A549 (cell line): ENCODE results near the gene APLP2. TPM values are rescaled to one million over a fixed set of nuclear protein-coding genes. Genes with fewer than 3 reads are reported as not detected.
A peak's percentile ranks its signal among the peaks of the same experiment; 100 is the strongest.

Experiments
- ATAC-seq, 2 experiments: fragments of 200-7000 bp in 1 of 2; fragments of >200 bp in 1 of 2; cut with Nextera tagmentation in 1 of 2; cut with Tn5 transposase in 1 of 2; 3 replicates each; pipeline versions ENCODE4 v1.8.0 to v1.9.1; 2018 to 2020; ENCODE audit warnings: mild to moderate bottlenecking in 1 of 2, moderate library complexity in 1 of 2
- CTCF ChIA-PET: fragments of 300-600 bp; sonication (Branson Sonifier 250); formaldehyde crosslinking; extraction: SDS; loops from one replicate; lab custom pipeline; 2021; ENCODE audit warnings: antibody characterized with exemption, inconsistent platforms; lab: Yijun Ruan, JAX
- POLR2A ChIA-PET: fragments of 350-600 bp; formaldehyde crosslinking; extraction: SDS; loops from one replicate; lab custom pipeline; 2021; ENCODE audit warnings: antibody characterized with exemption, inconsistent platforms; lab: Yijun Ruan, JAX
- DNase-seq, 2 experiments: peaks; one replicate each; pipeline versions ENCODE4 v3.0.0 to v3.0.0-alpha.2; 2011 to 2016; ENCODE audit warnings: low read depth in 1 of 2, low spot score in 1 of 2
- FAIRE-seq: peaks from 2 replicates; lab custom pipeline; 2011; peaks lifted over from hg19 to GRCh38; lab: Jason Lieb, UNC
- H3K27ac ChIP-seq, 2 experiments: fragments of >200 bp; sonication (Bioruptor Twin); formaldehyde crosslinking; 3 replicates each; pipeline ENCODE4 v1.5.1; 2016 to 2017
- H3K4me1 ChIP-seq: fragments of >200 bp; sonication (Bioruptor Twin); formaldehyde crosslinking; 3 replicates; pipeline ENCODE4 v1.6.1; 2016
- H3K4me2 ChIP-seq: fragments of >200 bp; sonication (Bioruptor Twin); formaldehyde crosslinking; 3 replicates; pipeline ENCODE4 v1.6.1; 2016
- H3K4me3 ChIP-seq: fragments of >200 bp; sonication (Bioruptor Twin); formaldehyde crosslinking; 3 replicates; pipeline ENCODE4 v1.5.1; 2016
- H3K9me3 ChIP-seq: fragments of >200 bp; sonication (Bioruptor Twin); formaldehyde crosslinking; 3 replicates; pipeline ENCODE4 v1.6.1; 2016
- CBX2 ChIP-seq: fragments of 200-600 bp; sonication (generic); IDR thresholded peaks from 2 replicates; pipeline ENCODE4 v1.6.1; 2016; ENCODE audit warnings: low read depth, mild to moderate bottlenecking, borderline replicate concordance
- CHD4 ChIP-seq: fragments of 200-600 bp; sonication (generic); IDR thresholded peaks from 2 replicates; pipeline ENCODE4 v1.6.1; 2016; ENCODE audit warnings: antibody characterized with exemption, mild to moderate bottlenecking, borderline replicate concordance
- E2F6 ChIP-seq: IDR thresholded peaks from 2 replicates; pipeline ENCODE4 v1.6.1; 2012; ENCODE audit warnings: low read depth, borderline replicate concordance
- FOSL2 ChIP-seq, 2 experiments: fragments of 450-650 bp in 1 of 2; fragments of >200 bp in 1 of 2; sonication (Bioruptor Twin) in 1 of 2; formaldehyde crosslinking; IDR thresholded peaks; 2 replicates each; pipeline versions ENCODE4 v1.5.0 to v1.6.1; 2016 to 2020; ENCODE audit warnings: mild to moderate bottlenecking in 1 of 2, moderate library complexity in 1 of 2
- FOXS1 ChIP-seq: fragments of 250-450 bp; sonication (Bioruptor Pico); IDR thresholded peaks from 2 replicates; pipeline ENCODE4 v1.5.0; 2020; ENCODE audit warnings: mild to moderate bottlenecking, moderate library complexity
- HES2 ChIP-seq: fragments of >200 bp; sonication (Bioruptor Twin); formaldehyde crosslinking; IDR thresholded peaks from 2 replicates; pipeline ENCODE4 v1.6.1; 2016
- HEYL ChIP-seq: fragments of 250-450 bp; sonication (Bioruptor Pico); IDR thresholded peaks from 2 replicates; pipeline ENCODE4 v1.8.0; 2021; ENCODE audit warnings: mild to moderate bottlenecking, moderate library complexity
- JUNB ChIP-seq: fragments of >200 bp; sonication (Bioruptor Twin); formaldehyde crosslinking; IDR thresholded peaks from 2 replicates; pipeline ENCODE4 v1.6.1; 2016
- KDM1A ChIP-seq: fragments of 200-600 bp; sonication (generic); IDR thresholded peaks from 2 replicates; pipeline ENCODE4 v1.6.1; 2016; ENCODE audit warnings: low read depth, mild to moderate bottlenecking
- KDM5A ChIP-seq: fragments of 200-600 bp; sonication (generic); IDR thresholded peaks from 2 replicates; pipeline ENCODE4 v1.6.1; 2016; ENCODE audit warnings: antibody characterized with exemption, mild to moderate bottlenecking
- MAFK ChIP-seq: fragments of 450-650 bp; IDR thresholded peaks from 2 replicates; pipeline ENCODE4 v1.6.1; 2014; ENCODE audit not compliant: partially characterized antibody
- NR3C1 ChIP-seq: fragments of >200 bp; sonication (Bioruptor Twin); formaldehyde crosslinking; IDR thresholded peaks from 3 replicates; pipeline ENCODE4 v1.6.1; 2017
- PBX3 ChIP-seq: IDR thresholded peaks from 2 replicates; pipeline ENCODE4 v1.6.1; 2012
- POLR2A ChIP-seq: IDR thresholded peaks from 2 replicates; pipeline ENCODE4 v1.6.1; 2012; ENCODE audit warnings: mild to moderate bottlenecking, low read length
- POLR2AphosphoS2 ChIP-seq: conservative IDR thresholded peaks from 2 replicates; pipeline ENCODE4 v1.6.1; 2012; ENCODE audit warnings: low read length, improper control_type of control experiment, inconsistent platforms
- REST ChIP-seq: fragments of 200-600 bp; sonication (generic); IDR thresholded peaks from 2 replicates; pipeline ENCODE4 v1.6.1; 2016; ENCODE audit warnings: antibody characterized with exemption, mild to moderate bottlenecking, moderate library complexity
- RFX5 ChIP-seq: fragments of 450-650 bp; IDR thresholded peaks from 2 replicates; pipeline ENCODE4 v1.7.1; 2014; ENCODE audit warnings: antibody characterized with exemption, mild to moderate bottlenecking, moderate library complexity
- SREBF2 ChIP-seq: fragments of 450-650 bp; IDR thresholded peaks from 2 replicates; pipeline ENCODE4 v1.6.1; 2014; ENCODE audit warnings: mild to moderate bottlenecking, moderate library complexity
- ZSCAN20 ChIP-seq: fragments of 250-450 bp; sonication (Bioruptor Pico); IDR thresholded peaks from 2 replicates; pipeline ENCODE4 v1.8.0; 2022; ENCODE audit warnings: mild to moderate bottlenecking, moderate library complexity
- WGBS: methylation state at CpG from one replicate; pipeline ENCODE4 v1.1.6; 2017; ENCODE audit errors: missing lambda C conversion rate; 5-methylcytosine and 5-hydroxymethylcytosine counted together
- polyA plus RNA-seq, 4 experiments: library from polyadenylated mRNA; depleted of rRNA in 3 of 4; stranded (reverse); fragments of >200 nt; fragmentation: RNase III in 1 of 4; extraction: RNeasy Plus Mini Kit Qiagen cat#74134 plus additional on column Dnase treatment in 1 of 4; gene quantifications; 2 replicates in 3 of 4; 3 replicates in 1 of 4; pipeline ENCODE4 v1.2.3, GENCODE V29; 2011 to 2017
- TF ChIP-seq, protein P1 (sequence below): fragments of 250-450 bp; sonication (Bioruptor Pico); IDR thresholded peaks from 2 replicates; pipeline ENCODE4 v1.5.0; 2020; ENCODE audit warnings: low read depth, mild to moderate bottlenecking, moderate library complexity
- TF ChIP-seq, protein P2 (sequence below): fragments of 150-350 bp; IDR thresholded peaks from 2 replicates; pipeline ENCODE4 v1.6.1; 2014; ENCODE audit warnings: low read depth, mild to moderate bottlenecking, low read length

Gene APLP2
- polyA plus RNA-seq, 2 of the 4 experiments (the other 2 are of a cell fraction): 166 to 203 TPM

- Histone ChIP-seq H3K27ac (peak overlapping the region; percentile 56 to 84), H3K4me3 (no peak overlapping the region), H3K4me2 (peak overlapping the region; percentile 64), H3K9me3 (no peaks in the 10 kb centered on the region), H3K4me1 (peaks cover 21% of the 10 kb centered on the region)
- DNase-seq (peak; percentile 27 to 46), ATAC-seq (peak; percentile 77 to 89), FAIRE-seq (no peak)
- ChIA-PET CTCF (interaction anchor here (0.6 kb wide), 1 partner anchor 9 kb away, joined by 3 read pairs; no protein-coding TSS in a partner anchor), POLR2A (no interaction called here)
- WGBS: 54% methylated on average over 11 of the region's 11 CpGs
- TF ChIP-seq FOSL2 (IDR thresholded peaks at IDR 0.05) (0 out of 2 replicates have a peak, but pooled peaks have one; percentile 21), FOSL2 (CRISPR knock-in tag; IDR thresholded peaks at IDR 0.05) (peak; percentile 37; the same call in 1 of the 2 replicates), MAFK (peak; percentile 39), KDM1A (no peak)
- TF ChIP-seq, protein P1, sequence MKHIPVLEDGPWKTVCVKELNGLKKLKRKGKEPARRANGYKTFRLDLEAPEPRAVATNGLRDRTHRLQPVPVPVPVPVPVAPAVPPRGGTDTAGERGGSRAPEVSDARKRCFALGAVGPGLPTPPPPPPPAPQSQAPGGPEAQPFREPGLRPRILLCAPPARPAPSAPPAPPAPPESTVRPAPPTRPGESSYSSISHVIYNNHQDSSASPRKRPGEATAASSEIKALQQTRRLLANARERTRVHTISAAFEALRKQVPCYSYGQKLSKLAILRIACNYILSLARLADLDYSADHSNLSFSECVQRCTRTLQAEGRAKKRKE (CRISPR knock-in tag): no peak
These were observed 111.9 kb downstream of the APLP2 start for GRCh38 chr11:130181295-130182272.

GRCh38 chr11:130183878-130184610, 114.3 kb downstream of the APLP2 start:
- 84% methylated on average over 11 of the region's 11 CpGs for WGBS
- no peaks in the 10 kb centered on the region for H3K9me3 ChIP-seq
- DNase-seq (no peak), FAIRE-seq (no peak), ATAC-seq (no peak)
- no peak for TF ChIP-seq CBX2
- no peak for TF ChIP-seq HEYL
- no peak for TF ChIP-seq HES2
- no peak for TF ChIP-seq PBX3
- no peak for TF ChIP-seq SREBF2
- no peak for TF ChIP-seq REST
- no peak for TF ChIP-seq KDM5A
- TF ChIP-seq CHD4: no peak
- H3K4me3 ChIP-seq: no peak overlapping the region
- no peak overlapping the region for H3K4me2 ChIP-seq
- ChIA-PET POLR2A (no interaction called here), CTCF (interaction anchor here (0.6 to 1.3 kb wide), 4 partner anchors 15 to 29 kb away, joined by 3 to 4 read pairs (median 3); no protein-coding TSS in a partner anchor)
- peaks cover 21% of the 10 kb centered on the region for H3K4me1 ChIP-seq
- H3K27ac ChIP-seq: no peak overlapping the region

- no peak overlapping the region for H3K4me3 ChIP-seq
- peaks cover 3% of the 10 kb centered on the region for H3K4me1 ChIP-seq
- no peak overlapping the region for H3K27ac ChIP-seq
- TF ChIP-seq HEYL (no peak), POLR2A (no peak), POLR2AphosphoS2 (no peak), PBX3 (no peak), FOXS1 (CRISPR knock-in tag) (no peak), RFX5 (no peak), E2F6 (no peak), CHD4 (no peak), JUNB (no peak), NR3C1 (no peak), KDM1A (no peak), ZSCAN20 (CRISPR knock-in tag) (no peak)
- TF ChIP-seq, protein P2, sequence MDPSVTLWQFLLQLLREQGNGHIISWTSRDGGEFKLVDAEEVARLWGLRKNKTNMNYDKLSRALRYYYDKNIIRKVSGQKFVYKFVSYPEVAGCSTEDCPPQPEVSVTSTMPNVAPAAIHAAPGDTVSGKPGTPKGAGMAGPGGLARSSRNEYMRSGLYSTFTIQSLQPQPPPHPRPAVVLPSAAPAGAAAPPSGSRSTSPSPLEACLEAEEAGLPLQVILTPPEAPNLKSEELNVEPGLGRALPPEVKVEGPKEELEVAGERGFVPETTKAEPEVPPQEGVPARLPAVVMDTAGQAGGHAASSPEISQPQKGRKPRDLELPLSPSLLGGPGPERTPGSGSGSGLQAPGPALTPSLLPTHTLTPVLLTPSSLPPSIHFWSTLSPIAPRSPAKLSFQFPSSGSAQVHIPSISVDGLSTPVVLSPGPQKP: no peak
- FAIRE-seq (no peak), DNase-seq (no peak), ATAC-seq (no peak)
- WGBS: 84% methylated on average over 11 of the region's 13 CpGs
- POLR2A ChIA-PET: no interaction called here
- CTCF ChIA-PET: no interaction called here
- no peak overlapping the region for H3K4me2 ChIP-seq
- H3K9me3 ChIP-seq: no peaks in the 10 kb centered on the region
These were observed 117.4 kb downstream of the APLP2 start for GRCh38 chr11:130187096-130187495.
